Nephron progenitor cell (in vitro differentiated cells): ENCODE measurements around the gene PFAS.

Experiments
- DNase-seq: peaks from one replicate; pipeline ENCODE4 v3.0.0; 2021
- H3K27ac Mint-ChIP-seq: 2 replicates; pipeline ENCODE4 v1.8.0; 2021; ENCODE audit warnings: mild to moderate bottlenecking, moderate library complexity, mixed read lengths
- H3K27me3 Mint-ChIP-seq: 2 replicates; pipeline ENCODE4 v1.8.0; 2021; ENCODE audit warnings: mild to moderate bottlenecking, low read depth, mixed read lengths; ENCODE audit not compliant: poor library complexity
- H3K36me3 Mint-ChIP-seq: 2 replicates; pipeline ENCODE4 v1.8.0; 2021; ENCODE audit warnings: low read depth, mixed read lengths
- H3K4me1 Mint-ChIP-seq: 2 replicates; pipeline ENCODE4 v1.8.0; 2021; ENCODE audit warnings: mixed read lengths
- H3K4me3 Mint-ChIP-seq: 2 replicates; pipeline ENCODE4 v1.8.0; 2021; ENCODE audit warnings: mild to moderate bottlenecking, moderate library complexity, mixed read lengths
- H3K9me3 Mint-ChIP-seq: 2 replicates; pipeline ENCODE4 v1.8.0; 2021; ENCODE audit warnings: mild to moderate bottlenecking, moderate library complexity, mixed read lengths
- CTCF ChIP-seq: fragments of 200-600 bp; sonication (generic); IDR thresholded peaks from 2 replicates; pipeline ENCODE4 v1.5.0; 2021; ENCODE audit warnings: antibody characterized with exemption

PFAS gene

GRCh38 chr17:8289103-8289397 lies 40.0 kb downstream of the PFAS start:
- no peak for TF ChIP-seq CTCF
- DNase-seq: peak; percentile 83
- H3K4me3 Mint-ChIP-seq: peak overlapping the region; percentile 90
- peaks cover 6% of the 10 kb centered on the region for H3K36me3 Mint-ChIP-seq
- no peak overlapping the region for H3K27ac Mint-ChIP-seq
- no peaks in the 10 kb centered on the region for H3K27me3 Mint-ChIP-seq
- H3K4me1 Mint-ChIP-seq: peaks cover 34% of the 10 kb centered on the region
- H3K9me3 Mint-ChIP-seq: no peaks in the 10 kb centered on the region

- peaks cover 6% of the 10 kb centered on the region for H3K36me3 Mint-ChIP-seq
- H3K9me3 Mint-ChIP-seq: no peaks in the 10 kb centered on the region
- no peak for TF ChIP-seq CTCF
- H3K27me3 Mint-ChIP-seq: no peaks in the 10 kb centered on the region
- H3K4me1 Mint-ChIP-seq: peaks cover 40% of the 10 kb centered on the region
- H3K4me3 Mint-ChIP-seq: peak overlapping the region; percentile 90
- no peak for DNase-seq
- H3K27ac Mint-ChIP-seq: peak overlapping the region; percentile 70
These were observed 41.0 kb downstream of the PFAS start for GRCh38 chr17:8290043-8290442.

- TF ChIP-seq CTCF: no peak
- Mint-ChIP-seq H3K27ac (no peak overlapping the region), H3K36me3 (peaks cover 6% of the 10 kb centered on the region), H3K4me3 (no peak overlapping the region), H3K4me1 (peaks cover 41% of the 10 kb centered on the region), H3K27me3 (no peaks in the 10 kb centered on the region), H3K9me3 (no peaks in the 10 kb centered on the region)
- DNase-seq: no peak
These were observed 43.7 kb downstream of the PFAS start for GRCh38 chr17:8292639-8293395.

GRCh38 chr17:8294361-8294760 lies 45.3 kb downstream of the PFAS start:
- no peak for TF ChIP-seq CTCF
- peaks cover 6% of the 10 kb centered on the region for H3K36me3 Mint-ChIP-seq
- peak overlapping the region; percentile 77 for H3K4me3 Mint-ChIP-seq
- no peaks in the 10 kb centered on the region for H3K27me3 Mint-ChIP-seq
- peaks cover 33% of the 10 kb centered on the region for H3K4me1 Mint-ChIP-seq
- no peak overlapping the region for H3K27ac Mint-ChIP-seq
- no peak for DNase-seq
- no peaks in the 10 kb centered on the region for H3K9me3 Mint-ChIP-seq

GRCh38 chr17:8294814-8295316 lies 45.8 kb downstream of the PFAS start:
- Mint-ChIP-seq H3K27me3 (no peaks in the 10 kb centered on the region), H3K27ac (peak overlapping the region; percentile 61), H3K4me1 (peaks cover 28% of the 10 kb centered on the region), H3K36me3 (peaks cover 6% of the 10 kb centered on the region), H3K4me3 (peak overlapping the region; percentile 77), H3K9me3 (no peaks in the 10 kb centered on the region)
- DNase-seq: no peak
- no peak for TF ChIP-seq CTCF

- peaks cover 3% of the 10 kb centered on the region for H3K9me3 Mint-ChIP-seq
- H3K27me3 Mint-ChIP-seq: no peaks in the 10 kb centered on the region
- no peaks in the 10 kb centered on the region for H3K36me3 Mint-ChIP-seq
- H3K4me1 Mint-ChIP-seq: peaks cover 21% of the 10 kb centered on the region
- H3K27ac Mint-ChIP-seq: no peak overlapping the region
- no peak for TF ChIP-seq CTCF
- no peak overlapping the region for H3K4me3 Mint-ChIP-seq
- DNase-seq: no peak
These were observed 51.1 kb downstream of the PFAS start for GRCh38 chr17:8300226-8300625.
